ENCODE results near the gene RELT. TPM values are rescaled to one million over a fixed set of nuclear protein-coding genes. Genes with fewer than 3 reads are reported as not detected.
A peak's percentile ranks its signal among the peaks of the same experiment; 100 is the strongest.

Gene RELT
- total RNA-seq, 1 experiment from 2014 or later = 13.8 TPM

- intact Hi-C loops (cut with micrococcal nuclease) = no loop called here
- Histone ChIP-seq H3K4me3 (replicated peaks in 1 of 2; ENCODE audit: low read depth in 1 of 2, low read length in 2 of 2) (no peak overlapping the region), H3K9me2 (ENCODE audit: insufficient read depth) (no peaks in the 10 kb centered on the region), H3K4me1 (ENCODE audit: control insufficient read depth in 1 of 2, insufficient read depth in 2 of 2, low read length in 2 of 2) (peaks cover 38 to 59% of the 10 kb centered on the region in 2 experiments), H3K9me3 (ENCODE audit: control insufficient read depth in 1 of 2, insufficient read depth in 1 of 2, low read depth in 1 of 2, low read length in 2 of 2) (no peaks in the 10 kb centered on the region), H3K79me2 (ENCODE audit: insufficient read depth, low read length) (0 out of 2 replicates have a peak, but pooled peaks cover 6% of the 10 kb centered on the region), H2AFZ (ENCODE audit: low read depth, low read length, poor library complexity, severe bottlenecking) (no peak overlapping the region), H3K9ac (ENCODE audit: low read length) (no peak overlapping the region), H3K36me3 (ENCODE audit: control insufficient read depth in 1 of 2, insufficient read depth in 2 of 2, low read length in 2 of 2) (no peaks in the 10 kb centered on the region), H3K4me2 (ENCODE audit: low read length) (peak overlapping the region; percentile 27; the same call in 1 of the 2 replicates), H3K27me3 (ENCODE audit: insufficient read depth, low read length) (no peaks in the 10 kb centered on the region), H3K27ac (ENCODE audit: low read depth, low read length) (no peak overlapping the region), H4K20me1 (ENCODE audit: insufficient read depth) (no peaks in the 10 kb centered on the region)
- POLR2A ChIA-PET = interaction anchor here (1.3 kb wide), 1 partner anchor 22 kb away, joined by 4 read pairs; no protein-coding TSS in a partner anchor
- CTCF ChIA-PET = interaction anchor here (0.9 to 6.3 kb wide), 9 partner anchors 10 to 63 kb away, joined by 3 to 28 read pairs (median 3); partner anchors contain the start of gene ARHGEF17
- TF ChIP-seq SP1 (IDR thresholded peaks at IDR 0.05; ENCODE audit: low read depth) (no peak), CTCF (IDR thresholded peaks at IDR 0.05 in 2 of 3, conservative IDR thresholded peaks at IDR 0.05 in 1 of 3; ENCODE audit: borderline replicate concordance in 1 of 3, insufficient read depth in 1 of 3, low read depth in 2 of 3, low read length in 2 of 3) (peak; percentile 33 to 56 (median 56); a peak in 5 of 6 replicates), POLR2AphosphoS5 (IDR thresholded peaks at IDR 0.05; ENCODE audit: low read depth, low read length) (no peak)
- DNase-seq (ENCODE audit: low read depth, low spot score) (no peak), ATAC-seq (peak; percentile 83)
- RAD21 ChIA-PET (ENCODE audit: low non-redundant PET in 1 of 2, low total read pairs in 2 of 2, uncharacterized antibody in 2 of 2, unreplicated experiment in 2 of 2) = interaction anchor here in 1 of 2 experiments (1.0 kb wide), 1 partner anchor 23 kb away, joined by 3 read pairs; no protein-coding TSS in a partner anchor
- BruUV-seq (replicated peaks) = no TSS peak
Measured at GRCh38 chr11:73330569-73331093, 45.6 kb upstream of the RELT start.
